Natural killer cell (primary cell): Measurements from ENCODE around the gene PCAT6. TPM values are rescaled to one million over a fixed set of nuclear protein-coding genes. Genes with fewer than 3 reads are reported as not detected.

Experiments
- ATAC-seq, 3 donors: fragments of 150-1000 bp in 2 of 3; fragments of 200-7000 bp in 1 of 3; cut with Tn5 transposase; 1 replicate in 1 of 3; 2 replicates in 2 of 3; pipeline ENCODE4 v1.10.0; 2021; ENCODE audit warnings: mild to moderate bottlenecking in 2 of 3, moderate library complexity in 2 of 3
- DNase-seq, 2 donors: peaks; one replicate each; pipeline versions ENCODE4 v3.0.0 to v3.0.0-alpha.2; 2013 to 2021; ENCODE audit warnings: mixed read lengths in 1 of 2
- H3K27ac ChIP-seq: one replicate; pipeline ENCODE4 v1.5.1; 2013; ENCODE audit warnings: mild to moderate bottlenecking, low read length
- H3K27me3 ChIP-seq: one replicate; pipeline ENCODE4 v1.6.1; 2013; ENCODE audit warnings: low read length; ENCODE audit not compliant: control insufficient read depth, insufficient read depth
- H3K36me3 ChIP-seq: one replicate; pipeline ENCODE4 v1.6.1; 2013; ENCODE audit warnings: low read length; ENCODE audit not compliant: control insufficient read depth, insufficient read depth
- H3K4me1 ChIP-seq: one replicate; pipeline ENCODE4 v1.6.1; 2013; ENCODE audit warnings: low read length; ENCODE audit not compliant: control insufficient read depth, insufficient read depth
- H3K4me3 ChIP-seq: one replicate; pipeline ENCODE4 v1.5.1; 2013; ENCODE audit warnings: low read length
- H3K9me3 ChIP-seq: one replicate; pipeline ENCODE4 v1.6.1; 2013; ENCODE audit warnings: low read length; ENCODE audit not compliant: control insufficient read depth, insufficient read depth
- H3K27ac Mint-ChIP-seq, 2 donors: one replicate each; pipeline ENCODE4 v1.8.0; 2022; ENCODE audit warnings: mild to moderate bottlenecking in 2 of 2, mixed read lengths in 2 of 2, moderate library complexity in 1 of 2
- H3K27me3 Mint-ChIP-seq, 2 donors: one replicate each; pipeline ENCODE4 v1.8.0; 2022; ENCODE audit warnings: low read depth in 2 of 2, mixed read lengths in 2 of 2
- H3K36me3 Mint-ChIP-seq: one replicate; pipeline ENCODE4 v1.8.0; 2022; ENCODE audit warnings: mixed read lengths
- H3K4me1 Mint-ChIP-seq, 2 donors: one replicate each; pipeline ENCODE4 v1.8.0; 2022; ENCODE audit warnings: mixed read lengths in 2 of 2
- H3K4me3 Mint-ChIP-seq: one replicate; pipeline ENCODE4 v1.8.0; 2022; ENCODE audit warnings: mild to moderate bottlenecking, moderate library complexity, mixed read lengths
- H3K9me3 Mint-ChIP-seq, 2 donors: one replicate each; pipeline ENCODE4 v1.8.0; 2022; ENCODE audit warnings: mixed read lengths in 2 of 2
- CTCF ChIP-seq: fragments of 200-600 bp; IDR thresholded peaks from one replicate; pipeline ENCODE4 v1.8.0; 2022; ENCODE audit warnings: antibody characterized with exemption
- WGBS: methylation state at CpG from one replicate; pipeline ENCODE4 v1.1.7; 2013; ENCODE audit warnings: missing lambda C conversion rate; ENCODE audit not compliant: insufficient coverage; 5-methylcytosine and 5-hydroxymethylcytosine counted together
- intact Hi-C: fragments of 100-400 bp; cut with micrococcal nuclease; formaldehyde crosslinking; loops from one replicate; pipeline ENCODE4 v1.14.2; 2022
- total RNA-seq, 4 donors: library from RNA; stranded (reverse); fragments of 120-200 nt in 1 of 4; gene quantifications; one replicate each; pipeline versions ENCODE4 v1.2.3 to v1.2.4, GENCODE V29; 2013 to 2022

The PCAT6 gene
- total RNA-seq, 3 donors from 2014 or later (not counting 1 experiment from before 2014, with no cell fraction given): 1.1 to 1.5 TPM; not detected in 1

GRCh38 chr1:202834771-202835547 lies 24.2 kb downstream of the PCAT6 start:
- DNase-seq (no peak), ATAC-seq (peak in 2 of 3 donors; percentile 12 to 22)
- peaks cover 27 to 33% of the 10 kb centered on the region in 2 donors for H3K4me1 Mint-ChIP-seq
- Histone ChIP-seq H3K4me1 (peaks cover 33% of the 10 kb centered on the region), H3K27me3 (peaks cover 3% of the 10 kb centered on the region), H3K36me3 (no peaks in the 10 kb centered on the region), H3K27ac (no peak overlapping the region), H3K9me3 (no peaks in the 10 kb centered on the region), H3K4me3 (no peak overlapping the region)
- WGBS: 63% methylated on average over 10 of the region's 10 CpGs
- H3K9me3 Mint-ChIP-seq: no peaks in the 10 kb centered on the region
- H3K4me3 Mint-ChIP-seq: peak overlapping the region; percentile 47
- H3K27me3 Mint-ChIP-seq: peaks cover 7 to 13% of the 10 kb centered on the region in 2 donors
- peak overlapping the region; percentile 53 to 65 for H3K27ac Mint-ChIP-seq
- no peak for TF ChIP-seq CTCF
- intact Hi-C loops: no loop called here
- no peaks in the 10 kb centered on the region for H3K36me3 Mint-ChIP-seq

GRCh38 chr1:202835548-202836072 lies 24.9 kb downstream of the PCAT6 start:
- peak; percentile 87 to 97 (median 89) for ATAC-seq
- no peaks in the 10 kb centered on the region for H3K36me3 ChIP-seq
- H3K4me1 Mint-ChIP-seq: peaks cover 27 to 33% of the 10 kb centered on the region in 2 donors
- 0% methylated on average over 3 of the region's 3 CpGs for WGBS
- H3K4me3 ChIP-seq: no peak overlapping the region
- TF ChIP-seq CTCF: no peak
- peaks cover 33% of the 10 kb centered on the region for H3K4me1 ChIP-seq
- no peaks in the 10 kb centered on the region for H3K9me3 Mint-ChIP-seq
- peaks cover 3% of the 10 kb centered on the region for H3K27me3 ChIP-seq
- H3K27ac Mint-ChIP-seq: peak overlapping the region; percentile 53 to 65
- intact Hi-C loops: no loop called here
- H3K9me3 ChIP-seq: no peaks in the 10 kb centered on the region
- DNase-seq: peak; percentile 22 to 58
- peaks cover 7 to 13% of the 10 kb centered on the region in 2 donors for H3K27me3 Mint-ChIP-seq
- H3K27ac ChIP-seq: no peak overlapping the region
- peak overlapping the region; percentile 47 for H3K4me3 Mint-ChIP-seq
- no peaks in the 10 kb centered on the region for H3K36me3 Mint-ChIP-seq

- no peaks in the 10 kb centered on the region for H3K9me3 ChIP-seq
- H3K9me3 Mint-ChIP-seq: no peaks in the 10 kb centered on the region
- H3K27ac Mint-ChIP-seq: peak overlapping the region in 1 of 2 donors; percentile 22
- peak overlapping the region; percentile 4 for H3K4me3 Mint-ChIP-seq
- no peaks in the 10 kb centered on the region for H3K36me3 ChIP-seq
- intact Hi-C loops: no loop called here
- peak in 2 of 3 donors; percentile 14 to 65 for ATAC-seq
- H3K27ac ChIP-seq: no peak overlapping the region
- no peak for TF ChIP-seq CTCF
- H3K36me3 Mint-ChIP-seq: no peaks in the 10 kb centered on the region
- H3K27me3 ChIP-seq: peaks cover 3% of the 10 kb centered on the region
- peaks cover 33% of the 10 kb centered on the region for H3K4me1 ChIP-seq
- 27% methylated on average over 5 of the region's 5 CpGs for WGBS
- DNase-seq: no peak
- H3K4me3 ChIP-seq: no peak overlapping the region
- peaks cover 7 to 13% of the 10 kb centered on the region in 2 donors for H3K27me3 Mint-ChIP-seq
- peaks cover 27 to 33% of the 10 kb centered on the region in 2 donors for H3K4me1 Mint-ChIP-seq
Observed at GRCh38 chr1:202836623-202837403, 26.1 kb downstream of the PCAT6 start.
